Tongue (tissue), 2 donors: ENCODE measurements around the gene HDAC7. TPM values are rescaled to one million over a fixed set of nuclear protein-coding genes. Genes with fewer than 3 reads are reported as not detected.

Experiments used
- DNase-seq: peaks from one replicate; pipeline ENCODE4 v3.0.0-alpha.2; 2015
- total RNA-seq: library from RNA; depleted of rRNA; stranded (reverse); fragments of >200 nt; gene quantifications from one replicate; pipeline ENCODE4 v1.2.3, GENCODE V29; 2014

Gene HDAC7
- total RNA-seq, 1 donor from 2014 or later = 35.4 TPM

DNA sequence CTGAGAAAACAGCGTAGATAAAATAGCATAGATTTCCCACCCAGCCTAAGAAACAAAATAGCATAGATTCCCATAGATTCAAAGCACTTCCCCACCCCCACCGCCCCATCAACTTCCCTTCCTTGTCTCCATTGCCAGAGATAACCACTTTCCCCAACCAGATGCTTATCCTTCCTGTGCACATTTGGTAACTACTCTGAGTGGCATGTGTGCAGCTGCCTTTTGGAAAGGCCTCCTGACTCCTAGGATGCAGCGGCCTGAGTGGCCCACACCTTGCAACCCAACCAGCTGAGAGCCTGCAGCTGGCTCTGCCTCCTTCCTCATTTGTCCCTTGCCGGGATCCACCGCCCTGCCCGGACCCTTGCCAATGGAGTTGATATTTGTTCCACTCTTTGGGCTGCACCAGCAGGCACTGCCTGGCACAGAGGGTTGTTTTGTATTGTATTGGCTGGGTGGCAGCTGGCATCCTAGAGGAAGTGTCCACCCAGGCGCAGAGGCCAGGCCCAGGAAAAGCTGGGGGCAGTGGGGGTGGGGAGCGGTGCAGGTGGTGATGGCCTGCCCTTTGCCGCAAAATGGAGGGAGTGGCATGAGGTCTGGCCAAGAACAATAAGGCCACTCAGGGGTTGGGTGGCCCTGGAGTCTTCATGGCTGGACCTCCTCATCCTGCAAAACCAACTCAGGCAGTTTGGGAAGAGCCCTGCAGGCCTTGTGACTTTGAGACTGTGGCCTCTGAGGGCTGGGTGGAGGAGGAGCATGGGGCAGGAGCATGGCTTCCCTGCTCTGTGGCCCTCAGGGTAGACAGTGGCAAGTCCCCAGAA is 41.8 kb downstream of the HDAC7 start:
- no peak for DNase-seq

DNA sequence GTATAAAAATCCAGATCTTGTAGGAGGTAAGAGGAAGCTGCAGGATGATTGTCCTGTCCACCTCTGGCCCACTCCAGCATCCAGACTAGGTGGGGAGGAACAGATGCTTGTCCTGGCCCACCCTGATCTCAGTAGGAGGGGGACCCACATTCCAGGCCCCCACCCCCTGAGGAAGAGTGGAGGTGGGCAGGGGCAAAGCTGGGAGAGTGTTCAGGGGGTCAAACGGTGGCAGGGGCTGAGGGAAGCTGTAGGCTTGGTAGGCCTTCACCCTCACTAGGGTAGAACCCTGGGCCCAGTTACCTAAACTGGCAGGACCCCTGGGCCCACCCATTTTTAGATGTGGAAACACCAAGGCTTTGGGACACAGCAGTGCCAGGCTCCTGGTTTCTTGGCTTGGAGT is 42.6 kb downstream of the HDAC7 start:
- no peak for DNase-seq

DNA sequence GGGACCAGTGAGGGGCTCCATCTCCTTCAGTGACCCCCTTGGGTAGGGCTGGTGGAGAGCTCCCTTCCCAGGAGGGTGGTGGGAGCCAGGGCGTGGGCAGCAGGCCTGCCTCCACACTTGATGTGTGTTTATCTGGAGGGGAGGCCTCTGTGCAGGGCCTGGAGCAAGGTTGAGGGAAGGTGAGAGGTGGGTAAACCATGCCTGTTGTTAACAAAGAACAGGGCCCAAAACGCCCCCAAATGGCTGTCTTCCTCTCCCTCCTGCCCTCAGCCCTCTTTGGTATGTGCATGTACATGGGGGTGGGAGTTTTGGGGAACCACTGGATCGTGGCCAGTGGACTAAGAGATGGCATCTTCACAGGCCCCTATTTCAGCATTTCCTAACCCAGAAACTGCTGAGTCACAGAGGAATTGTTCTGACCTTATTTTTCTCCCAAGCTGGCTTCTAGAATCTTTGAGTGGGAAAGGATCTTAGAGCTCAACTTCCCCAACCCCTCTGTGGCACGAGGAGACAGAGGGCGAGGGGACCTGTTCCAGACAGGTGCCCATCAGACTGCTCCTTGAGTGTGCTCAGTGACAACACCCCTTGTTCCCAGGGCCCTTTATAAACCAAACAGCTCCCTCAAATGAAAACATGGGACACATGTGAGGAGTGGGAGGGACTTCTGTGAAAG is 43.1 kb downstream of the HDAC7 start:
- DNase-seq = no peak

DNA sequence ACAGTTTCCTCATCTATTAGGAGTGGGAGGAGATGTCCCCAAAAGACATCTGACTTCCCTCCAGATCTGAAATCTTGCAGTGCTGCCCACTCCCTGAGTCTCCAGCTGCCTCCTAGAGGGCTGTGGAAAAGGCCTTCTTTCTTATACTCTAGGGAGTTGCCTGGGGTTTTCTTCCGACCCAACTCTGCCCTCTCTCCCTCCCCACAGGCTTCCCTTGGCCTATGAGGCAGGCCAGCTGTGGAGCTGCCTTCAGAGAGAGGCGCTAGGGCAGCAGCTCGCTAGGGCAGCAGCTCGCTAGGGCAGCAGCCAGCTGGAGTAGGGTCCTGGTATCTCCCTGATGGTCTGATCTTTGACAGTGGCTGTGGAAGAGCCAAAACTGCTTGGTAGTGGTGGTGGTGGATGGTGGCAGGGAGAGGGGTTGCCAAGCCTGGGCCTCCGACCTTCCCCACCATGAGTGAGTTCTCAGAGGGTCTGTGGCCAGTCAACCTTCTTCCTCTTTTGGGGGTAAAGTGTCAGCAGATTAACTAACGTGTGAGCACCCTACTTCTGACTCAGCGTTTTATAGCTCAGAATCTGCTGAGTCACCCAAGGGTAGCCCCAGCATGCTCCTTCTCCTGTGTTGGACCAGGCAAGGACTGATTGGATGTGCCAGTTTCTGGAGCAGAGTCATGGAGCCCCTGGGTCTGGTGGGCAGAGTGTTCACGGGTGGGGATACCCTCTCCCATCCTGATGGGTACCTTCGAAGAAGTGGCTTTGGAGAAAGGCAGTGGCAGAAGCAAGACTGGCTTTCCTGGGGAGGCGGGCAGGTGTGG is 44.4 kb downstream of the HDAC7 start:
- no peak for DNase-seq

DNA sequence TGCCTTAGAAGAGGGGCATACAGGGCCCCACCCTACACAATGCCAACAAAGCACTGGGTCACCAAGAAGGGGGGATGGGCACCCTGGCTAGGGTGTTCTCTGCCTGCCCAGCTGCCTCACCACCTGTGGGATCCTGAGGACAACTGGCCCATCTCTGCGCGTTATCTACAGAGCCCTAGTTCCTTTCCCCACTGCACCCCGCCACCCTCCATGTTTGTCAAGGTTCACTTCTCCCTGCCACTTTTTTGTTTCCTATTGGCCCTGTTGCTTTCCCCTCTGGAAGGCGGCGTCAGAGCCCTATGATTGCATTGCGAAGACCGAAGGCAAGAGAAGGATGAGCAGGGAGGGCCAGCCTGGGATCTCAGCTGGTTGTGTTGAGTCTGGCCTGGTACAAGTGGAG is 45.0 kb downstream of the HDAC7 start:
- no peak for DNase-seq

DNA sequence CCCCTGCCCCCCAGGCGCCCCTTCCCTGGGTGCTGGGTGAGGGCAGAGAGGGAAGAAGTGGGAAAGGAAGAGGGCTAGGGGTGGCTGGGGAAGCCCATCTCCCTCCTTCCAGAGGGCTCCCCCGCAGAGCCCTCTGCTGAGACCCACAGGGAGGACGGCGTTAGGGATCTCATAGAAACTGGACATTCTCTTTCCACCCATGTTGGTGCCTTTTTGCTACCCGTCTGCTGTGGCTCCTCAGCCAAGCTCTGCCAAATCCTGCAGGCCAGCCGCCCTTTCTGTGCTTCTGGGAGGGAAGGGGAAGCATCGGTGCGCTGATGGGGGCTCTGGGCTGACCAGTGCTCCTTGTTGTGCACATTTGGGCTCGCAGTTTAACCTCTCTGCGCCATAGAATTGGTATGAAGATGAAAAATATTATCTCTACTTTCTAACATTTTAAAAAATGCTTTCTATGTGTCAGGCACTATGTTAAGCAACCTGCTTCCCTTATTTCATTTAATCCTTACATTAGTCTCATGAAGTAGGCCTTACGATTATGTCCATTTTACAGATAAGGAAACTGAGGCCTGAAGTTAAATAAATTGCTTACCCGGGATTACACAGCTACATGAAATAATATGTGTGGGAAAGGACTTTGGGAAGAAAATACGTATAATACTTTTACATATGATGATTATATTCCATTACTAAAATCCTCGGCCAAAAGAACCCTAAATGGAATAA is 45.7 kb downstream of the HDAC7 start:
- no peak for DNase-seq

DNA sequence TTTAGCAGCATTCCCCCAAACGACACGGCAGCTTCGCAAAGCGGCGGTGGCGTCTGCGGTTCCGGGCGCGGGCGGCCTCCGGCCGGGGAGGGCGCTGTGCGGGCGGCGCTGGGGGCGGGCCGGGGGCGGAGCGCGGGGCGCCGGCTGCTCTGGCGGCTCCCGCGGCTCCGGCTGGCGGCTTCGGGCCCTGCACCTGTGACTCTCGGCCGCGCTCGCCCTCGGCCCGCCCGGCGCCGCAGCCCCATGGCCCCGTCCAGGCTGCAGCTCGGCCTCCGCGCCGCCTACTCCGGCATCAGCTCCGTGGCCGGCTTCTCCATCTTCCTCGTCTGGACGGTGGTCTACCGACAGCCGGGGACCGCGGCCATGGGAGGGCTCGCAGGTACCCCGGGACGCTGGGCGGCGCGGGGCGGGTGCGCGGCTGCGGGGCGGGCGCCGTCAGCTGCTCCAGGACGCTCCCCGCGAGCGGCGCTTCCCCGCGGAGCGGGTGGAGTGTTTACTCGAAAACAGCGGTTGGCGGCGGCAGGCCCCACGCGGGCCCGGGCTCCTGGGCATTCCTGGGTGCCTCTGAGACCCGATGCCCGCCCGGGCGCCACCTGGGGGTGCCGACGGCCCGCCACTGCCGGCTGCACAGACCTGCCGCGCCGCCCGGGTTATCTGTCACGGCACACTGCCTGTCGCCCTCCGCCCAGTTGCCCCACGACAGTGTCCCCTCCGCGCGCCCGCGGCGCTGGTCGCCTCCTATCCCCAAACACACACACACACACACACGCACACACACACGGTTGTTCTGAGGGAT is 46.4 kb downstream of the HDAC7 start, which contains the start of gene SLC48A1:
Gene SLC48A1 (plus strand): TSS at position 177 of the 796 bp plus-strand sequence. CDS start 67 bp downstream, at position 244.
- peak; percentile 85 for DNase-seq

DNA sequence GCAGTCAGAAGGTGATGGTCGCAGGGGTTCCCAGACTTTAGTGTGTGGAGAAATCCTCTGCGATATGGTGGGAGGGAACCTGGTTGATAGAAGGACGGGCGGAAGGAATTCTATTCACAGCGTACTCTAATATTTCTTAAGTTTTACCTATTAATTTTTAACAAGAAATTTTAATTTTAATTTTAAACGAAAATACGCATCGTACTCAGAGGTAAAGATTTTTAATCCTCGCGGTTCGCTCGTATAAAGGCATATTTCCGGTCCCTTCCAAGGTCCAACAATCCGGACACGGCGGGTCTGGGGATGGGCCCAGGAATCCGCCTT is 47.0 kb downstream of the HDAC7 start:
- no peak for DNase-seq

DNA sequence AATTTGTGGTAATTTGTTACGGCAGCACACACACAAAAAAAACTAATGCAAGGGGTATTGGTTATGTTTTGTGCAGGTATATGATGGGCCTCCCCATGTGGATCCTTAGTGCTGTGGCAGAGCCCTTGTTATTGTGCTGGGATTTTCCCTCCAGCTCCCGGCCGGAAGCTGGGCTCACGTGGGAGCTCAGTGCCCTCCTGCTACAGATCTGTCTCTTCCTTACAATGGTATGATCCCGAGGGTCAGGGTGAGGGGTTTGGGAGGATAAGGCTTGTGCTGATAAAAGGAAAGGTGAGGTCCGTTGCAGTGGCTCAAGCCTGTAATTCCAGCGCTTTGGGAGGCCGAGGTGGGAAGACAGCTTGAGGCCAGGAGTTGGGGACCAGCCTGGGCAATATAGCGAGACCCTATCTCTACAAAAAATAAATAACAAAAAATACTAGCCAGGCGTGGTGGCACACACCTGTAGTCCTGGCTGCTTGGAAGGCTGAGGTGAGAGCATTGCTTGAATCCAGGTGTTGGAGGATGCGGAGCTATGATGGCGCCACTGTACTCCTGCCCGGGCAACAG is 47.5 kb downstream of the HDAC7 start:
- no peak for DNase-seq

DNA sequence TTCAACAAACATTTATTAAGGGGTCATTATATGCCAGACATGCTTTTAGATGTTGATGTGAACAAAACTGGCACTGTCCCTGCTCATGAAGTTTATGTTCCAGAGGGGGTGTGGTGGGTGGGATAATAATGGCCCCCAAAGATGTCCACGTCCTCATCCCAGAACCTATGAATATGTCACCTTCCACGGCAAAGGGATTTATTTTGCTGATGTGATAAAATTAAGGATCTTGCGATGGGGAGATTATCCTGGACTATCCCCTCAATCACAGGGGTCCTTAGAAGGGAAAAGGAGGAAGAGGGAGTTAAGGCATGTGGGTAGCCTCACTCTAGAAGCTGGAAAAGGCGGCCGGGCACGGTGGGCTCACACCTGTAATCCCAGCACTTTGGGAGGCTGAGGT is 48.4 kb downstream of the HDAC7 start:
- DNase-seq = no peak

DNA sequence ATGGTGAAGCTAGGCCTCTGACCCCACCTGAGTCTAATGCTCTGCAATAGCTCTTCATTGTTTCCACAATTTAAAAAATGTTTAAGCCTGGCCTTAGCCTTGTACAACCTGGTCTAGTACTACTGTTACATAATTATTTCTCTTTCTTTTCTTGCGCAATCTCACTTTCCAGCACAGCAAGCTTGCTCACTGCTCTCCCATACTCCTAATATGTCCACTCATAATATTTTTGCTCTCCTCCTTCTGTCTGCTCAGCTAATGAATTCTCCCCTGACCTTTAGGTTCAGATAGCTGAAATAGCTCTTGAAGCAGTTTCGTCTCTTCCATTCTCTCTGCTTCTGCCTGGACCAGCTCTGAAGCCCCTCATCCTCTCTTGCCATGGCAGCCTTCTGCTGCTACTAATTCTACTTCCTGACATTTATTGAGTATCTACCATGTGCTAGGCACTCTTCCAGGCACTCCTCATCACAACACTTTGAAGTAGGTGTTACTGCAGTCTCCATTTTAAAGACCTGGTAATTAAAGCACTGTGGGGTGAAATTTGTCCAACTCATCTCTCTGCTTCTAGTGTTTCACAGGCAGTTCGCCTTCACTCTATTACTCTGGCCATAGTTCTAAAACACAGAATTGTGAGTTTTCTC is 49.5 kb downstream of the HDAC7 start:
- no peak for DNase-seq

DNA sequence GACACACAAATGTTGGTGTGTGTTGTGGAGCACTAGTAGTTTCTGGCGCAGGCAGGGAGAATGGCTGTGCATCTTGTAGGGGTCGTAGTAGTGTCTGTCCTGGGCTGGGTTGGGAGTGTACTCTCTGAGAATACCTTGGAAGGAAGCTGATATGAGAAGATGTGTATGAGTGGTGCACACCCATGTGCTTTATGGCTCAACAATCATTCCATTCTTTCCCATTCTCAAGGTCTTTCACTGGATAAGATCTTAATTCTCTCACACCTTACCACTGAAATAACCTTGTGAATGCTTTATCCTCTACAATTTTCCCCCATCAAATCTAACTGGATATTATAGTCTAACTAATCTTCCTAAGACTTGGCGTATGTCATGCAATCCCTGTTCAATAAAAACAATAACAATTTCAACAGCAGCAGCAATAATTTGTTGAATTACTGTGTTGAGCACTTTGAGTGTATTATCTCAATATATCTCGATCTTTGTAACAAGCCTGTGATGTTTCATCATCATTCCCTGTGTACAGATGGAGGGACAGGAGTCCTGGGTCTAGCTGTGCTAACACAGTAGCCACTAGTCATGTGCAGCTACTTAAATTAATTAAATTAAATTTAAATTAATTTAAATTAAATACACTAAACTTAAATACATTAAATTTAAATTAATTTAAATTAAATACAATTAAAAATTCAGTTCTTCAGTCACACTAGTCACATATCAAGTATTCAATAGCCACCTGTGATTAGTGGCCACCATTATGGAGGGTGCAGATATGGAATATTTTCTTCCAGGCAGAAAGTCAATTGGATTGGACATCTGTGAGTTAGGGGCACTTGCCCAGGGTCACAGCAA is 50.2 kb downstream of the HDAC7 start:
- DNase-seq = no peak

DNA sequence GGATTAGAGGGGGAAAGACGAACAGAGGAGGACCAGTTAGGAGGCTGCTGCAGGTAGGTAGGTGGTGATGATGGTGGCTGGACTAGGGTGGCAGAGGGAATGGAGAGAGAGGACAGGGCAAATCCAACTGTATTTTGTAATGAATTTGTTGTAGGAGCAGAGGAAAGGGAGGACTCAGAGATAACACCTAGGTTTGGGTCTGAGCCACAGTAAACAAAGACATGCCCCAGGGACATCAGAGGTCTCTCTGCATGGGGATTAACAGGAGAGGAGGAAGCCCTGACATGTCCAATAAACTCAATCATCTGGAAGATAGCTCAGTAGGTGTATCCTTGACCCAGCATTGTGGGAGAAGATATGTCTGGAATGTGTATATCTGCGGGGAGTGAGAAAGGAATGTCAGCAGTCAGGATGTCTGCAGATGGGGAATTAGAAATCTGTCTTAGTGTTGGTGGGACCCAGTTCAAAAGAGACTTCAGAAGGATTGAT is 51.3 kb downstream of the HDAC7 start:
- DNase-seq = no peak

DNA sequence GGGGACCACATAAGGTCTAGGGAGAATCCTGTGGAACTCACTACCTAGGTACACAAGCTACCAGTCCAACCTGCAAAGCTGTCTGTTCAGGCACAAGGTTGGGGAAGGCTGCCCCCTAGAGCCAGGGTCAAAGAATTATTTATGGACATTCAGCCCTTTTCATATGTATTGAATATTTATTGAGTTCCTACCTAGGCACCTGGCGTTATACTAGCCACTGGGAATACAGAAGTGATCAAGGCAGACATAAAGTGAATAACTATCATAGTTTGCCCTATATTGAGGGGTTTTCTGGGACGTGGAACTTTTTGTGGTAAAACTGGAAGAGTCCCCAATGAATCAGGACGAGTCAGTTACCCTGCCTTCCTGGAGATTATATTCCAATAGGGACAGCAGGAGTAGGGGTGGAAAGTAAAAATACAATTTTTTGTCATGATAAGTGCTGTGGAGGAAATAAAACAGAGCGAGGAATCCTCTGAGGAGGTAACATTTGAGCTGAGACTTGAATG is 52.4 kb downstream of the HDAC7 start:
- peak; percentile 46 for DNase-seq

DNA sequence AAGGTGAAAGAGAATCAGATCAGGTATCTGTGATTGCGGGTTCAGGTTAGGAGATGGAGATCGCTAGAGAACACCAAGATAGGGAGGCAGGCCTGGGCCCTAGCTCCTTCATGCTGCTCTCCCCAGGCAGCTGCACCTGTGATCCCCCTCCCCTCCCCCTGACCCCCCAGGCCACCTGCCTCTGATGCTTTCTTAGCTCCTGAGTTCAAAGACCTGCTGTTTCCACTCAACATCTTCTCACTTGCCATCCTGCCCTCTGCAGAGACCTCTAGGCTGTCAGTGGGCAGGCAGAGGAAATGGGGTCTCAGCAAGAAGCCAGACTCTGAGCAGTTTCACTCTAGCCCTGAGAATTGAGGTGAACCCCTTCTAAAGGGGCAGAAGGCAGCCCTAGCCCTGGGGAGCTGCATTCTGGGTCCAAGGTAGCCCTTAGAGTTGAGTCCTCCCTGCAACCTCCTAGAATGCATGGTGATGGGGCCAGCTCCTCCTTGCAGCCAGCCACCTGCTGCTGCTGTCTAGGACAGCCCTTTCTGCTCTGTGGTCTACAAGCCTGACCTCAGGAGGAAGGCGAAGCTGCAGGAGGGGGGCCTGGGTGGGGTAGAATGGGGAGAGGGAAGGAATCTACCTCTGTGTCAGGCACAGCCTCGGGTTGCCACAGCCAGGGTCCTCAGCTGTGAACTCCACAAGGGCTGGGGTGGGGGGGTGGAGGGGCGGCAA is 53.0 kb downstream of the HDAC7 start:
- DNase-seq = no peak

DNA sequence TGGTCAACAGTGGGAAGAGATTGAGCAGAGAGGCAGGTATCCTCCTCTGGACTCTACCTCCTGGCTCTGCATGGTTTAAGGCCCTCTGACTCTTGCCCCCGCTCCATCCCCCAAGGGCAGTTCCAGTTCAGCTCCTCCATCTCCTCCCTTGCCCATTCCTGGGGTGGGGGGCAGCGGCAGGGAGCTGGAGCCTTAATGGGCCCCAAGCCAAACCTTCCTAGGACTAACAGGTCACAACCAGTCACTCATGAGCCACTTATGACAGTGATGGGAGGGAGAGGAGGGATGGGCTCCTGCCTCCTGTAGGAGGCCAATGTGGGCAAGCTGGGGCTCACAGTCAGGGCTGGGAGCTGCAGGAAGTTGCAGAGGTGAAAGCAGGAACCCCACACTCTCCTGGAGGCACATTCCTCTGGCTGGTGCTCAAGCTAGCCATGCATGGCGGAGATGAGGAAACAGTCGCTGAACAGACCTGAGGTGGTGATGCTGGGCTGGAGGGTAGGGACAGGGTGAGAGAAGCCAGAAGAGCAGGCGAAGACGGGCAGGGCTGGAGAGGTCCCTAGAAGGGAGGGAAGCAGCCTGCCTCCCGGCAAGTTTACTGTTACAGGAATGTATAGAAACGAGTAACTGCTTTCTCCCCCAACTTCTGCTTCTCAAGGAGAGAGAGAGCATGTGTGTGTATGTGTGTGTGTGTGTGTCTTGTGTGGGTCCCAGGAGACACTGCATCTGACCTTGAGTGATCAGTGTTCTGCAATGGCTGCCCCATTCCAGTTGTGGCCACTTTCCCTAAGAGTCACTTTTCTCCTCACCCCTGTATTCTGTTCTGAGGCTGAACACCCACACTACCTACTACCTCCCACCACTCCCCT is 56.0 kb downstream of the HDAC7 start:
- no peak for DNase-seq

DNA sequence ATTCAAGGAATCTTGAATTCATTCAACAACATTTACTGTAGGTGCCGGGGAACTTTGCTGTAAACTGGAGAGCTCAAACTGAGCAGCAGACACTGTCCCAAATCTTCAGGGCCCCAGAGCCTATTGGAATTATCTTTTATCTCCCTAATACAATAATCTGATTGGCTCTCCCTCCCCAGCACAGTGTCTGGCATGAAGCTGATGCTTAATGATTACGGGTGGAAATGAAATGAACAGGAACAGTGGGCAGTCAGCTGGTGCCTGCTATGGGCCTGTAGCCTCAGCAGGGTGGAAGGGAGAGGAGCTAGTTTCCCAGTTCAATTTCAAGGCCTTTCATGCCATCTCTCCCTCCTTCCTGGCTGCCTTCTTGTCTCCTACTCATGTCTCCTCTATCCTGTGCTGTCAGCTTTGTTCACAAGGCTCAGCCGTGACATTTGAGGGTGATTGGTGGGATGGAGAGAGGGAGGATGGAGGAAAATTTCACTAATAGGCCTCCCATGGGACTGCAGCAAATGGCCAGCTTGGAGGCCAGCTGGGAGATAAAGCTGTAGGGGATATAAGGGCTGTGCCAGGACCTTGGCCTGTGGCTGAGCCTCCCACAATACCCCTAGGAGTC is 56.7 kb downstream of the HDAC7 start:
- DNase-seq = no peak
